Astrocyte (in vitro differentiated cells and primary cell): ENCODE measurements around the gene HABP4.

Source experiments
- EZH2 ChIP-seq: IDR thresholded peaks from 2 replicates; pipeline ENCODE4 v1.6.1; 2012; ENCODE audit warnings: mild to moderate bottlenecking, low read length, inconsistent platforms; ENCODE audit not compliant: insufficient read depth
- TF ChIP-seq, protein P1 (sequence below): IDR thresholded peaks from 2 replicates; pipeline ENCODE4 v1.5.1; 2011; ENCODE audit warnings: low read depth, mild to moderate bottlenecking, inconsistent platforms, low read length, moderate library complexity; ENCODE audit not compliant: insufficient read depth

DNA sequence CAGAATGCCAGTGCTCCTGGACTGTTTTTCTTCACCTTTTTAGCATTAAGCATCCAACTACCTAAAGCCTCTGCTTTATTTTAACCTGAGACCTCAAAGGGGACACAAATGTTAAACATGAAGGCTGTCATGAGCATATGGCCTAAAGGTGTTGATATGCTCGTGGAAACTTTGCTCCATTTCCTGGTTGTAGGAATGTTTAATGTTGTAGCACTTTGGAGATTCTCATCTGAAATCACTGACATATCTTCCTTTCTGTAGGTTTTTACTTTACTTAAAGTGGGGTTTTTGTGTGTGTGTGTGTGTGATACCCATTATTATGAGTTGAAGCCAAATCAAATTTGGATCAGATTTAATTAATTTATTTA, 37.0 kb downstream of the HABP4 start:
- TF ChIP-seq, protein P1, sequence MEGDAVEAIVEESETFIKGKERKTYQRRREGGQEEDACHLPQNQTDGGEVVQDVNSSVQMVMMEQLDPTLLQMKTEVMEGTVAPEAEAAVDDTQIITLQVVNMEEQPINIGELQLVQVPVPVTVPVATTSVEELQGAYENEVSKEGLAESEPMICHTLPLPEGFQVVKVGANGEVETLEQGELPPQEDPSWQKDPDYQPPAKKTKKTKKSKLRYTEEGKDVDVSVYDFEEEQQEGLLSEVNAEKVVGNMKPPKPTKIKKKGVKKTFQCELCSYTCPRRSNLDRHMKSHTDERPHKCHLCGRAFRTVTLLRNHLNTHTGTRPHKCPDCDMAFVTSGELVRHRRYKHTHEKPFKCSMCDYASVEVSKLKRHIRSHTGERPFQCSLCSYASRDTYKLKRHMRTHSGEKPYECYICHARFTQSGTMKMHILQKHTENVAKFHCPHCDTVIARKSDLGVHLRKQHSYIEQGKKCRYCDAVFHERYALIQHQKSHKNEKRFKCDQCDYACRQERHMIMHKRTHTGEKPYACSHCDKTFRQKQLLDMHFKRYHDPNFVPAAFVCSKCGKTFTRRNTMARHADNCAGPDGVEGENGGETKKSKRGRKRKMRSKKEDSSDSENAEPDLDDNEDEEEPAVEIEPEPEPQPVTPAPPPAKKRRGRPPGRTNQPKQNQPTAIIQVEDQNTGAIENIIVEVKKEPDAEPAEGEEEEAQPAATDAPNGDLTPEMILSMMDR: no peak
- TF ChIP-seq EZH2: no peak
